Upper lobe of left lung (tissue), 6 donors: Measurements from ENCODE around the gene WFDC6. TPM values are rescaled to one million over a fixed set of nuclear protein-coding genes. Genes with fewer than 3 reads are reported as not detected.

Experiments
- ATAC-seq, 2 donors: fragments of 200-7000 bp; cut with Tn5 transposase; one replicate each; pipeline ENCODE4 v1.9.1; 2022; ENCODE audit warnings: mild to moderate bottlenecking in 2 of 2, moderate library complexity in 2 of 2; ENCODE audit not compliant: low FRiP score in 2 of 2
- DNase-seq, 2 donors: peaks; one replicate each; pipeline ENCODE4 v3.0.0-alpha.2; 2019 to 2020
- H3K27ac ChIP-seq, 4 donors: fragments of 200-600 bp; sonication (generic); one replicate each; pipeline ENCODE4 v1.5.1; 2016 to 2019
- H3K27me3 ChIP-seq, 4 donors: fragments of 200-600 bp; sonication (generic); one replicate each; pipeline ENCODE4 v1.5.1; 2017 to 2019
- H3K36me3 ChIP-seq, 4 donors: fragments of 200-600 bp; sonication (generic); one replicate each; pipeline ENCODE4 v1.5.1; 2016 to 2019
- H3K4me1 ChIP-seq, 4 donors: fragments of 200-600 bp; sonication (generic); one replicate each; pipeline ENCODE4 v1.5.1; 2018 to 2019
- H3K4me3 ChIP-seq, 4 donors: fragments of 200-600 bp; sonication (generic); one replicate each; pipeline ENCODE4 v1.5.1; 2017 to 2019; ENCODE audit warnings: mild to moderate bottlenecking in 2 of 4, moderate library complexity in 1 of 4
- H3K9me3 ChIP-seq, 4 donors: fragments of 200-600 bp; sonication (generic); one replicate each; pipeline ENCODE4 v1.5.1; 2018 to 2019
- CTCF ChIP-seq, 6 experiments: fragments of 450-650 bp in 4 of 6; fragments of 200-600 bp in 2 of 6; sonication (generic) in 2 of 6; IDR thresholded peaks; one replicate each; pipeline ENCODE4 v1.5.1; 2016 to 2019; ENCODE audit warnings: antibody characterized with exemption in 6 of 6
- EP300 ChIP-seq, 4 donors: sonication (generic); formaldehyde crosslinking; IDR thresholded peaks; one replicate each; pipeline ENCODE4 v1.5.1; 2017; ENCODE audit warnings: antibody characterized with exemption in 4 of 4, control low read depth in 2 of 4
- POLR2A ChIP-seq, 4 donors: fragments of 450-650 bp; IDR thresholded peaks; one replicate each; pipeline ENCODE4 v1.5.1; 2016 to 2017; ENCODE audit warnings: antibody characterized with exemption in 4 of 4, mild to moderate bottlenecking in 2 of 4
- POLR2AphosphoS5 ChIP-seq, 2 donors: sonication (generic); formaldehyde crosslinking; IDR thresholded peaks; one replicate each; pipeline ENCODE4 v1.5.1; 2017; ENCODE audit warnings: antibody characterized with exemption in 2 of 2
- WGBS, 2 donors: methylation state at CpG; one replicate each; pipeline ENCODE4 v1.1.5; 2017 to 2018; 5-methylcytosine and 5-hydroxymethylcytosine counted together
- total RNA-seq, 6 donors: library from RNA; depleted of rRNA in 4 of 6; stranded (reverse); fragments of >200 nt in 4 of 6; gene quantifications; one replicate each; pipeline versions ENCODE4 v1.1.0 to v1.2.1, GENCODE V29; 2016 to 2021
- donor health status: DM: no; HTN: no; CAD: no; lungs with moderate emphysema.
- donor health status: DM: no; HTN: yes; CAD: no; lungs with severe emphysema.

Gene WFDC6
- total RNA-seq, 6 donors from 2014 or later: 1.6 to 1.8 TPM; not detected in 4

DNA sequence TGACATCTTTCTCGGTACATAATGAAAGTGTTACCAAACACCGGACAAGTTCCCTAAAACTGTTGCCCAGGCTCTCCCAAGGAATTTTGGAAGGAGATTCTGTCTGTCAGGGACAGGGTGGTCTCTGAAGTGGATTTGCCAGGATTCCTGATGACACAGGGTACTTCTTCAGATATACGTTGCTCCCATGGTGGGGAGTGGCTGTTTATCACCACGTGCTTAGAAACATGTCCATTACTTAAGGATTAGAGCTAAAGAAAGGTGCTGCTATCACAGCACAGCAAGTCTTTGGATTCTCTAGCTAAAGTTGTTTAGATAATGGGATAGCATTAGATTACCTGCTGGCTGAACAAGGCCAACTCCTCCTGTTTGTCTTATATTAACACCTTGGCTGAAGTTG is 30.2 kb downstream of the WFDC6 start:
- no peaks in the 10 kb centered on the region for H3K4me1 ChIP-seq
- H3K9me3 ChIP-seq: no peaks in the 10 kb centered on the region
- H3K27ac ChIP-seq: no peak overlapping the region
- DNase-seq (no peak), ATAC-seq (no peak)
- 81 to 84% methylated on average over 4 of the region's 4 CpGs for WGBS, 2 donors
- no peaks in the 10 kb centered on the region for H3K36me3 ChIP-seq
- TF ChIP-seq EP300 (IDR thresholded peaks at IDR 0.05): no peak
- TF ChIP-seq POLR2A (IDR thresholded peaks at IDR 0.05): no peak
- TF ChIP-seq CTCF (IDR thresholded peaks at IDR 0.05): no peak
- no peak for TF ChIP-seq POLR2AphosphoS5 (IDR thresholded peaks at IDR 0.05)
- no peaks in the 10 kb centered on the region for H3K27me3 ChIP-seq
- no peak overlapping the region for H3K4me3 ChIP-seq

DNA sequence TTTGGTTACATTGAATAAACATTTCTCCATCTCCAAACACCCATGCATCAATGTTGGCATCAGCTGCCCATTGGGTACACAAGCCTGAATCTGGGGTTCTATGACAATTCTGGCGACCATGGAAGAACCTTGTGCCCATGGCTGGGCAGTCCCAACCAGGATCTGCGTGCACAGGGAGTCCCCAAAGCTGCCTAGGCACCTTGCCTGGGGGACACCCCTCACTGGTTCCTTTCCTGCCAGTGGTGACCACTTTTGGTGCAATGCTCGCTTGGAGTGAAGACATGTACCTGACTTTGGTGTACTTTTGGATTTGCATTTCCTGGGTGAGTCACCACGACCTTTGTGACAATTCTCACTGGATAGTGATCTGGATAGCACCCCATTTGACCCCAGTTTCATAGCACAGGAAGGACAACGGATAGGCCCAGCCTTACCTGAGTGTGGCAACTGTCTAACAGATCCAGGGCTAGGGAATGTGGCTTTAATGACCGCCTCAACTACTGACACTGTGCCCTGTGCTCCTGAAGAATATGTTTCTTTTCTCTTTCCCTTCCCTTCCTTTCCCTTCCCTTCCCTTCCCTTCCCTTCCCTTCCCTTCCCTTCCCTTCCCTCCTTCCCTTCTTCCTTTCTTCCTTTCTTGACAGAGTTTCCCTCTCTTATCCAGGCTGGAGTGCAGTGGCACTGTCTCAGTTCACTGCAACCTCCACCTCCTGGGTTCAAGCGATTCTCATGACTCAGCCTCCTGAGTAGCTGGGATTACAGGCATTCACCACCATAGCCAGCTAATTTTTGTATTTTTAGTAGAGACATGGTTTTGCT is 31.0 kb downstream of the WFDC6 start:
- Histone ChIP-seq H3K36me3 (no peaks in the 10 kb centered on the region), H3K4me1 (no peaks in the 10 kb centered on the region), H3K4me3 (no peak overlapping the region), H3K27ac (no peak overlapping the region), H3K9me3 (no peaks in the 10 kb centered on the region), H3K27me3 (no peaks in the 10 kb centered on the region)
- ATAC-seq (no peak), DNase-seq (no peak)
- TF ChIP-seq CTCF (IDR thresholded peaks at IDR 0.05) (no peak), POLR2AphosphoS5 (IDR thresholded peaks at IDR 0.05) (no peak), POLR2A (IDR thresholded peaks at IDR 0.05) (no peak), EP300 (IDR thresholded peaks at IDR 0.05) (no peak)
- 71 to 82% methylated on average over 6 to 7 of the region's 7 CpGs for WGBS, 2 donors

DNA sequence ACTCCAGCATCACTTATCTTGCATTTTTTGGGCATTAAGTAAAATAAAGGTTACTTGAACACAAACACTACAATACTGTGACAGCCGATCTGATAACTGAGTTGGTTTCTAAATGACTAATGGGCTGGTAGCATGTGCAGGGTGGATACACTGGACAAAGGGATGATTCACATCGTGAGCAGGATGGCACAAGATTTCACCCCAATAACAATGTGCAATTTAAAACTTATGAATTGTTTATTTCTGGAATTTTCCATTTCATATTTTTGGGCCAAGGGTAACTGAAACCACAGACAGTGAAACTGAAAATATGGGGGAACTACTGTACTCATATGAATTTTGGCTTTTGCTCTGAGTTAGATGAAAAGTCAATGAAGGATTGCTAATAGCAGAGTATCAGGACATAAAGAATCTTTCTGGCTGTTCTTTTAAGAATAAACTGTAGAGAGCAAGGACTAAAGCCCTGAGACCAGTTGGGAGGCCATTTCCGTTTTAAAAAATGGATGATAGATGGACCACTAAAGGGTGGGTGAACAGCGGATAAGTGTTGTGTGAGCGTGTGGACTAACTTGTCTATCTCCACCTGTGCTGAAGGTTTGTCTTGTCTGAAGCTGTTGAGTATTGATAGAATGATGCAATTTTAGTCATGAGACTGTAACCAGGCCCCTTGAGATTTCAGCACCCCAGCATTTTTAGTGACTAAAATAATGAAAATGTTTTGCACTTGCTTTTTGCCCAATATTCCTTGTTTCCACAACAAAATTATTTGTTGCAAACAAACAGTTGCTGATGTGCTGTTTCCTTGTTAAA is 32.1 kb downstream of the WFDC6 start:
- ATAC-seq (no peak), DNase-seq (no peak)
- no peak overlapping the region for H3K4me3 ChIP-seq
- H3K9me3 ChIP-seq: no peaks in the 10 kb centered on the region
- H3K4me1 ChIP-seq: no peaks in the 10 kb centered on the region
- H3K27me3 ChIP-seq: no peaks in the 10 kb centered on the region
- whole genome bisulfite sequencing, 2 donors: 82 to 86% methylated on average over 5 of the region's 5 CpGs
- H3K36me3 ChIP-seq: no peaks in the 10 kb centered on the region
- H3K27ac ChIP-seq: no peak overlapping the region
- TF ChIP-seq EP300 (IDR thresholded peaks at IDR 0.05) (no peak), POLR2AphosphoS5 (IDR thresholded peaks at IDR 0.05) (no peak), POLR2A (IDR thresholded peaks at IDR 0.05) (no peak), CTCF (IDR thresholded peaks at IDR 0.05) (no peak)

GRCh38 chr20:45506398-45506797 is 32.9 kb downstream of the WFDC6 start:
- no peak overlapping the region for H3K4me3 ChIP-seq
- no peaks in the 10 kb centered on the region for H3K27me3 ChIP-seq
- WGBS, 2 donors: 83 to 86% methylated on average over 2 of the region's 2 CpGs
- DNase-seq (no peak), ATAC-seq (no peak)
- no peaks in the 10 kb centered on the region for H3K4me1 ChIP-seq
- no peak overlapping the region for H3K27ac ChIP-seq
- no peaks in the 10 kb centered on the region for H3K9me3 ChIP-seq
- TF ChIP-seq EP300 (IDR thresholded peaks at IDR 0.05): no peak
- TF ChIP-seq CTCF (IDR thresholded peaks at IDR 0.05): no peak
- TF ChIP-seq POLR2AphosphoS5 (IDR thresholded peaks at IDR 0.05): no peak
- no peak for TF ChIP-seq POLR2A (IDR thresholded peaks at IDR 0.05)
- H3K36me3 ChIP-seq: no peaks in the 10 kb centered on the region
